ENCODE measurements around the gene PUS1.

GRCh38 chr12:131947482-131948027 is 18.5 kb downstream of the PUS1 start:
- TF ChIP-seq CTCF (IDR thresholded peaks at IDR 0.05; ENCODE audit: low read depth, low read length, poor library complexity, severe bottlenecking) (no peak), EZH2phosphoT487 (IDR thresholded peaks at IDR 0.05; ENCODE audit: borderline replicate concordance, low read length) (no peak)

All from DOHH2 (cell line).